A549 treated with Mapracorat at 1 μM for 4 hours (cell line): ENCODE results near the gene EVL. TPM values are rescaled to one million over a fixed set of nuclear protein-coding genes. Genes with fewer than 3 reads are reported as not detected.

ENCODE experiments used
- total RNA-seq: library from RNA; stranded (reverse); fragments of 200-300 nt; extraction: Qiagen RNA extraction; gene quantifications from 5 replicates; pipeline ENCODE4 v1.2.3, GENCODE V29; 2022

Gene EVL, protein sequence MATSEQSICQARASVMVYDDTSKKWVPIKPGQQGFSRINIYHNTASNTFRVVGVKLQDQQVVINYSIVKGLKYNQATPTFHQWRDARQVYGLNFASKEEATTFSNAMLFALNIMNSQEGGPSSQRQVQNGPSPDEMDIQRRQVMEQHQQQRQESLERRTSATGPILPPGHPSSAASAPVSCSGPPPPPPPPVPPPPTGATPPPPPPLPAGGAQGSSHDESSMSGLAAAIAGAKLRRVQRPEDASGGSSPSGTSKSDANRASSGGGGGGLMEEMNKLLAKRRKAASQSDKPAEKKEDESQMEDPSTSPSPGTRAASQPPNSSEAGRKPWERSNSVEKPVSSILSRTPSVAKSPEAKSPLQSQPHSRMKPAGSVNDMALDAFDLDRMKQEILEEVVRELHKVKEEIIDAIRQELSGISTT
- 24.2 to 31.9 TPM (median 27.3 TPM) in 5 replicates for total RNA-seq

GRCh38 chr14:100065111-100065871 lies at the start of gene EVL:
Gene EVL, plus strand, starts transcription at chr14:100065422. Its CDS starts 79 bp downstream, at chr14:100065501.

DNA sequence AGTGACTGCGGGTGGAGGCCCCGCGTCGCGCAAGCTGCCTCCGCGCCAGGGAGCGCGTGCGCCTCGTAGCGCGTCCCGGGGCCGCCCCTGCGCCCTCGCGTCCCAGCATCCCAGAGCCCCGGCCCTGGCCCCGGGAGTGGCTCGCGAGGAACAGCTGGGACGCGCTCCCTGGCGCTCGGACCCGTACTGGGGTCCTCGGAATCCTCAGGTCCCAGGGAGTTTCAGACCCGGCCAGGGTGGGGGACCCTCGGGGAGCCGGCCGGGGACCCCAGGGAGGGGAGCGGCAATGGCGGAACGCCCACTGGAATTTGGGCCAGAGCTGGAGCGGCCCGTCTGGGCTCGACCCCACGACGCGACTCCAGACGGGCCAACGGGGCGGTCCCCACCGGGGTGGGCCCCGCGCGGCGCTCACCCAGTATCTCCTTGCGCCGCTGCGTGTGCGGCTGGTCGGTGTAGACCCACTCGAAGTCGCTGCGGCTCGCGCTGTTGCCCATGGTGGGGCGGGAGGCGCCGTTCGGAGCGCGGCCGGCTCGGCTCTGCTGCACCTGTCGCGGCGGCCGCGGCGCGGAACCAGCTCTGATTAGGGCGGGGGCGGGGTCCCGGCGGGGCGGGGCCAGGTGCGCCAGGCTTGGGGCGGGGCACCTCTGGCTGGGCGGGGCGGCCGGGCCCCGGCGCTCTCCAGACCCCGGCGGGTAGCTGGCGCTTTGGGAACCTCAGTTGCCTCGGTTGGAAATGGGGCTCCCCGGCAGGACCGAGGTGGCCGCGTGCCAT lies 94.1 kb downstream of the EVL start, which contains the start of gene DEGS2:
DEGS2 (minus strand) TSS at position 552 of the 771 bp plus-strand sequence; CDS start at position 494, 58 bp downstream.

Other genes with a start within 250 kb of the EVL start
- gene DEGS2, start 94.2 kb downstream of the EVL start, total RNA-seq, result 1.3 to 3.3 TPM (median 1.8 TPM) in 5 replicates
- 60.2 to 70.9 TPM (median 63.8 TPM) in 5 replicates for gene YY1, start 173.7 kb downstream of the EVL start, total RNA-seq
- 7.0 to 11.9 TPM (median 10.5 TPM) in 5 replicates for gene SLC25A29, start 241.0 kb downstream of the EVL start, total RNA-seq